ENCODE results near the gene NKIRAS2. TPM values are rescaled to one million over a fixed set of nuclear protein-coding genes. Genes with fewer than 3 reads are reported as not detected.

Gene NKIRAS2
- total RNA-seq, 4 donors from 2014 or later = 34.0 to 48.6 (median 35.7) TPM

DNA sequence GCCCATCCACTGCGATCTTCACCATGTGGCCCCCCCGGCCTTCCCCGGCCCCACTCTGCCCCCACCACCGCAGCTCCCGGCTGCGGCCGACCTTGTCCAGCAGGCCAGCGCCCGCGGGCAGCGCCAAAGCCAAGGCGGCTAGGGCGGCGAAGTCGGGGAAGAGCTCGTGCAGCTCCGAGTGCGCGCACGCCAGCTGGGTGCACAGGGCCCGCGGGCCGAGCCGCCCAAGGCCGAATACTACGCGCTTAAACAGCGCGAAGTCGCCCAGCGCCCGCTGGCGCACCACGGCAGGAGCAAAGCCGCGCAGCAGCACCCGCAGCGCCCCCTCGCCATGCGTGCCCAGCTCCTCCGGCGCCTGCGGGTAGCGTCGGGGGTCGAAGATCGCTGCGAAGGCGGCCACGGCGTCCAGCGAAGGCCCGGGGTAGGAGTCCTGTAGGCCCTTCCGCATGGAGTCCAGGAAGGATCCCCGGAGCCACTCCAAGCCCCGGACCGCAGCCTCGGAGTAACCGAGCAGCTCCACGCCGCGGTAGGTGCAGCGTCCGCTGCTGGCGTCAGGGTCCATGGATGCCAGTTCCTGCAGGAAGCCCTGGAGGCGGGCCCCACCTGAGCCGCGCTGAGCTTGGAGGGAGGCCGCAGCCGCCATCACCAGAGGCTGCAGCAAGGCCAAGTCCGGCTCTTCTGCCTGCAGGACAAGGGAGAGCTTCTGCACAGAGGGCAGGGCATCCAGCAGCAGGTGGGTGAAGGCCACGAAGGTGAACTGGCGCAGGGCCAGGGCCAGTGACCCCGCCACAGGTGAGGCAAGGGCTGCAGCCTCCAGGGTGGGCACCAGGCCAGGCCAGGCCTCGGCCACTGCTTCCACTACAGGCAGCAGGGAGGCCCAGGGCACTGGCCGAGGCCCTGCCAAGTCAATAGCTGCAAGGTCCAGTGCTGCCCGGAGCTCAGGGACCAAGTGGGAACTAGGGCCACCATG, 20.2 kb downstream of the NKIRAS2 start:
- intact Hi-C loops (cut with DNase I) = no loop called here
- H3K4me3 ChIP-seq = peak overlapping the region in 1 of 4 donors; percentile 38
- no peaks in the 10 kb centered on the region for H3K27me3 ChIP-seq
- DNase-seq = no peak
- 68% methylated on average over 15 of the region's 77 CpGs; no CpG with 5 or more reads in 1 of the 2 donors for WGBS, 2 donors
- TF ChIP-seq, protein P1, sequence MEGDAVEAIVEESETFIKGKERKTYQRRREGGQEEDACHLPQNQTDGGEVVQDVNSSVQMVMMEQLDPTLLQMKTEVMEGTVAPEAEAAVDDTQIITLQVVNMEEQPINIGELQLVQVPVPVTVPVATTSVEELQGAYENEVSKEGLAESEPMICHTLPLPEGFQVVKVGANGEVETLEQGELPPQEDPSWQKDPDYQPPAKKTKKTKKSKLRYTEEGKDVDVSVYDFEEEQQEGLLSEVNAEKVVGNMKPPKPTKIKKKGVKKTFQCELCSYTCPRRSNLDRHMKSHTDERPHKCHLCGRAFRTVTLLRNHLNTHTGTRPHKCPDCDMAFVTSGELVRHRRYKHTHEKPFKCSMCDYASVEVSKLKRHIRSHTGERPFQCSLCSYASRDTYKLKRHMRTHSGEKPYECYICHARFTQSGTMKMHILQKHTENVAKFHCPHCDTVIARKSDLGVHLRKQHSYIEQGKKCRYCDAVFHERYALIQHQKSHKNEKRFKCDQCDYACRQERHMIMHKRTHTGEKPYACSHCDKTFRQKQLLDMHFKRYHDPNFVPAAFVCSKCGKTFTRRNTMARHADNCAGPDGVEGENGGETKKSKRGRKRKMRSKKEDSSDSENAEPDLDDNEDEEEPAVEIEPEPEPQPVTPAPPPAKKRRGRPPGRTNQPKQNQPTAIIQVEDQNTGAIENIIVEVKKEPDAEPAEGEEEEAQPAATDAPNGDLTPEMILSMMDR (IDR thresholded peaks at IDR 0.05) = no peak
- no peak for TF ChIP-seq POLR2A (IDR thresholded peaks at IDR 0.05)
- H3K9me3 ChIP-seq = no peaks in the 10 kb centered on the region
- no peaks in the 10 kb centered on the region for H3K36me3 ChIP-seq
- no peaks in the 10 kb centered on the region for H3K4me1 ChIP-seq
- no peak overlapping the region for H3K27ac ChIP-seq

DNA sequence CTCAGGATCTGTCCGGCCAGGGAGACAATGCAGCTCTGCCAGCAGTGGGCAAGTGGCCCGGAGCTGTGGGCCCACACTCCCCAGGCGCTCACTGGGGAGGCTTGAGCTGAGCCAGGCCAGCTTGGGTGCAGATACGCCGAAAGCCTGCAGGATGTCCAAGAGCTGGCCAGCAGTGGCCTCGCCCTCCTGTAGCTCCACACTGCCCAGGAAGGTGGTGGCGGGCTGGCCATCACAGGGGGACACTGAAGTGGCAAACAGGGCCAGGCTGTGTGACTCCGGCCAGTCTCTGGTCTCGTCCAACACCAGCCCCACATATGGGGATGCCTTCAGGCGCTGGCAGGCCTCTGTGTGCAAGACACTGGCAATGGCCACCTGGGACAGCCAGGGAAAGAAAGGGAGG, 20.9 kb downstream of the NKIRAS2 start:
- DNase-seq = no peak
- intact Hi-C loops (cut with DNase I) = no loop called here

DNA sequence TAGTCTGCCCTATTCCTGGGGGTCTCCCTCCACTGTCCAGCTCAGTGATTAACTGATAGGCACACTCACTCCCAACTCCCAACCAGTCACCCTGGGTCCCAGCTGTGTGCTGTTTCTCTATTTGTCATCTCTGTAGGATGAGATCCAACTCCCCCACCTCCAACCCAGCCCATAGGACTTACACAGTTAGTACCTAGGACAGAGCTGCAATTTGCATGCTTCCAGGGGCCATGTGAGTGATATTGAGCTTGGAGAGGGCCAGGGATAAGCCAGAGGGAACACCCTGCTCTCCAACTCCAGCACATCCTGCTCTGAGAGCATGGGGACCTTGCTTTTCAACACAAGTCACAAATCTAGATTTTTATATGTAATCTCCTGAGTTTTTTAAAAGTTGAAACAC, 21.7 kb downstream of the NKIRAS2 start:
- Histone ChIP-seq H3K4me1 (no peaks in the 10 kb centered on the region), H3K4me3 (no peak overlapping the region), H3K27me3 (no peaks in the 10 kb centered on the region), H3K36me3 (no peaks in the 10 kb centered on the region), H3K27ac (no peak overlapping the region), H3K9me3 (no peaks in the 10 kb centered on the region)
- TF ChIP-seq, protein P1 (IDR thresholded peaks at IDR 0.05) = no peak
- TF ChIP-seq POLR2A (IDR thresholded peaks at IDR 0.05) = no peak
- intact Hi-C loops (cut with DNase I) = no loop called here
- no peak for DNase-seq

More for the DNA sequence above, 20.9 kb downstream of the NKIRAS2 start:
- no peaks in the 10 kb centered on the region for H3K9me3 ChIP-seq
- no peaks in the 10 kb centered on the region for H3K27me3 ChIP-seq
- no peaks in the 10 kb centered on the region for H3K36me3 ChIP-seq
- WGBS, 2 donors = 93% methylated on average over 2 of the region's 10 CpGs; no CpG with 5 or more reads in 1 of the 2 donors
- H3K4me1 ChIP-seq = no peaks in the 10 kb centered on the region
- H3K27ac ChIP-seq = no peak overlapping the region
- TF ChIP-seq POLR2A (IDR thresholded peaks at IDR 0.05) = no peak
- TF ChIP-seq, protein P1 (IDR thresholded peaks at IDR 0.05) = no peak
- no peak overlapping the region for H3K4me3 ChIP-seq

DNA sequence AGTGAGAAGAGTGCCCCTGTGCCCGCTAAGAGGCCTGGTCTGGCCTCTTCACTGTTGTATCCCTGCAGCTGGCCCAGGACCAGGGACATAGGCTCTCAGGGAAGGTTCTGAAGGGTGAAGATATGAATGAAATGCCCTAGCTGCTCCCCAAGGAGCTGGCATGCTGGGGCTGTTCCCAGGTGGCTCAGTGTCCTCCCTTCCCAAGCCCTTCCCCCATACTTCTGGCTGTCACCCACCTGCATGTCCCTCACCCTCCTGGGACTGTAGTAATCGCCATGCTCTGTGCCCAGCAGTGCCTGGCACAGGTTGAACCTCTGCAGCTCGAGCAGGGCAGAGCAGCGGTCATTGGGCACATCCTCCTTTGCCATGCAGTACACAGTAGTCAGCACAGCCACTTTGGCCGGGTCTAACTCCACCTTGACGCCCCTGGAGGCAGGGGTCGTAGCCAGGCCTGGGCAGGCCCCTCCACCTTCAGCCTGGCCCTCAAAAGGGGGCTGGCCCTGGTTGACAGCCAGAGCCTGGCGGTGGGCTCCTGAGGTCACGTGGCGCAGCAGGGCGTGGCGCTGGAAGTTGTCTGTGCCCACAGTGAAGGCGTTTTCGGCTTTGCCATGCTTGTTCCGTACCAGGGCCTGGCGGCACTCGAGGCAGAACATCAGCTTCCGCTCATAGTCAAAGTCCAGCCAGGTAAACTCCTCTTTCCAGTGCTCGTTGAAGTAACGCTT, 22.9 kb downstream of the NKIRAS2 start:
- H3K27me3 ChIP-seq = no peaks in the 10 kb centered on the region
- no peaks in the 10 kb centered on the region for H3K4me1 ChIP-seq
- no peak overlapping the region for H3K27ac ChIP-seq
- no peaks in the 10 kb centered on the region for H3K9me3 ChIP-seq
- no peak overlapping the region for H3K4me3 ChIP-seq
- H3K36me3 ChIP-seq = no peaks in the 10 kb centered on the region
- WGBS, 2 donors = 84 to 95% methylated on average over 5 to 9 of the region's 20 CpGs
- TF ChIP-seq, protein P1 (IDR thresholded peaks at IDR 0.05) = no peak
- no peak for TF ChIP-seq POLR2A (IDR thresholded peaks at IDR 0.05)
- intact Hi-C loops (cut with DNase I) = no loop called here
- no peak for DNase-seq

DNA sequence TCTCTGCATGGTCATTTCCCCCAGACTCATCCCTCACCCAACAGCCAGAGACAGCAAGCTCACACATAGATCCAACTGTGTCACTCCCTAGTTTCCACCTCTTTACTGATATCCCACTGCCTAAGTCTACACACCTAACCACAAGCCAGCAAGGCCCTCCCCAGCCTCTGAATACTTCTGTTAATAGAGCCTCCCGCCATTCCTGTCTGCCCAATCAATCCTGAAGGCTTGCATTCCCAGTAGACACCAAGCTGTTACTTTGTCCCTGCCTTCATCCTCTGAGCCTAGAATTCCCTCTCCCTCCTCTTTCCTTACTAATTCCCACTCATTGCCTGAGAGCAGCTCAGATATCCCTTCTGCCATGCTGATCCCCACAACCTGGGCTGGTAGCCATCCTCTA, 25.8 kb downstream of the NKIRAS2 start:
- no peaks in the 10 kb centered on the region for H3K36me3 ChIP-seq
- intact Hi-C loops (cut with DNase I) = no loop called here
- 92 to 94% methylated on average over 1 of the region's 1 CpG for WGBS, 2 donors

More for the DNA sequence above, 25.8 kb downstream of the NKIRAS2 start:
- Histone ChIP-seq H3K4me3 (no peak overlapping the region), H3K9me3 (no peaks in the 10 kb centered on the region), H3K4me1 (peaks cover 0 to 15% (median 7%) of the 10 kb centered on the region in 3 donors), H3K27ac (no peak overlapping the region), H3K27me3 (no peaks in the 10 kb centered on the region)
- TF ChIP-seq POLR2A (IDR thresholded peaks at IDR 0.05) = no peak
- TF ChIP-seq, protein P1 (IDR thresholded peaks at IDR 0.05) = no peak
- no peak for DNase-seq

Measured in esophagus squamous epithelium (tissue), 5 donors.